Measurements from ENCODE around the gene HCN1. TPM values are rescaled to one million over a fixed set of nuclear protein-coding genes. Genes with fewer than 3 reads are reported as not detected.

Gene HCN1
- total RNA-seq, 2 donors from 2014 or later: 4.4 to 5.5 TPM

DNA sequence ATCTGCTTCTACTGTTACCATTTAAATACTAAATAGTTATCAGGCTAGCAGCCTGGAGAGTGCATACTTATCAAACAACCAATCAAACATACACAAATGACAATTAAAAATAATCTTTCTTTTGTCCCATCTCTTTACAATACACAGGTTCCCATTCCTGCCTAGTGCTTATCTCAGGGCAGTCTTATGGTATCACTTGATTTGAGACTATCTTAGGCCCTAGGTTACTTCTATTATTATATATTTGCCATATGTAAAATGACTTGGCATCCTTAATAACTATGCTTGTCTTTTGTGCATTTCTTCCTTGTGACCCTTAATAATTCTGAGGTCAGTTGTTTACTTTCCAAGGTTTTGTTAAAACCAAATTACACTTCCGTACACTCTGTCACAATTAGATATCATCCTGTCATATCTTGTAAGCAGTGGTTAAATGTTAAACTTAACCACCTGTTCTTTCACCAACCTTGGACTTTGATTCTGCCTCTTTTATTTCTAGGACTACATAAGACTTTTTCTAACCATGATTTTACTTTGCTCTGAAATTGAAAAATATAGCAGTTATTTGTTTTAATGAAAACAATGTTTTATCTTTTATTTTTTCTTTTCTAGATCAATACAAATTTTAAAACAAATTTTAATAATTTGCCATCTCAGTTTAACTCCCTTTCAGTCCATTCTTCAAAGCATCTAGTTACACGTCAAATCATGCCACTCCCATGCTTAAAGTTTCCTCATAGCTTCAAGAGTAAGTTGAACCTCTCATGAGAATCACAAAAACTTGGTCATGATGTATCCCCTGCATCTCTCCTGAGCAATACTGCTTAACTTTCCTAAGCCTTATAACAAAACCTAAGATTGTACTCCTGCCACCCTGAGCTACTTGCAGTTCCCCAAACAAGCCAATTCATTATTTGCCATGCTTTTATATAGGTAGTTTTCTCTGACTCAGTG is 281.3 kb downstream of the HCN1 start:
- no peaks in the 10 kb centered on the region for H3K27me3 ChIP-seq
- no peaks in the 10 kb centered on the region for H3K36me3 ChIP-seq
- no peaks in the 10 kb centered on the region for H3K4me1 ChIP-seq
- H3K9me3 ChIP-seq: no peaks in the 10 kb centered on the region
- H3K27ac ChIP-seq: no peak overlapping the region
- H3K4me3 ChIP-seq: no peak overlapping the region
- DNase-seq (ENCODE audit: low spot score): no peak
- TF ChIP-seq, protein P1, sequence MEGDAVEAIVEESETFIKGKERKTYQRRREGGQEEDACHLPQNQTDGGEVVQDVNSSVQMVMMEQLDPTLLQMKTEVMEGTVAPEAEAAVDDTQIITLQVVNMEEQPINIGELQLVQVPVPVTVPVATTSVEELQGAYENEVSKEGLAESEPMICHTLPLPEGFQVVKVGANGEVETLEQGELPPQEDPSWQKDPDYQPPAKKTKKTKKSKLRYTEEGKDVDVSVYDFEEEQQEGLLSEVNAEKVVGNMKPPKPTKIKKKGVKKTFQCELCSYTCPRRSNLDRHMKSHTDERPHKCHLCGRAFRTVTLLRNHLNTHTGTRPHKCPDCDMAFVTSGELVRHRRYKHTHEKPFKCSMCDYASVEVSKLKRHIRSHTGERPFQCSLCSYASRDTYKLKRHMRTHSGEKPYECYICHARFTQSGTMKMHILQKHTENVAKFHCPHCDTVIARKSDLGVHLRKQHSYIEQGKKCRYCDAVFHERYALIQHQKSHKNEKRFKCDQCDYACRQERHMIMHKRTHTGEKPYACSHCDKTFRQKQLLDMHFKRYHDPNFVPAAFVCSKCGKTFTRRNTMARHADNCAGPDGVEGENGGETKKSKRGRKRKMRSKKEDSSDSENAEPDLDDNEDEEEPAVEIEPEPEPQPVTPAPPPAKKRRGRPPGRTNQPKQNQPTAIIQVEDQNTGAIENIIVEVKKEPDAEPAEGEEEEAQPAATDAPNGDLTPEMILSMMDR (IDR thresholded peaks at IDR 0.05): no peak

DNA sequence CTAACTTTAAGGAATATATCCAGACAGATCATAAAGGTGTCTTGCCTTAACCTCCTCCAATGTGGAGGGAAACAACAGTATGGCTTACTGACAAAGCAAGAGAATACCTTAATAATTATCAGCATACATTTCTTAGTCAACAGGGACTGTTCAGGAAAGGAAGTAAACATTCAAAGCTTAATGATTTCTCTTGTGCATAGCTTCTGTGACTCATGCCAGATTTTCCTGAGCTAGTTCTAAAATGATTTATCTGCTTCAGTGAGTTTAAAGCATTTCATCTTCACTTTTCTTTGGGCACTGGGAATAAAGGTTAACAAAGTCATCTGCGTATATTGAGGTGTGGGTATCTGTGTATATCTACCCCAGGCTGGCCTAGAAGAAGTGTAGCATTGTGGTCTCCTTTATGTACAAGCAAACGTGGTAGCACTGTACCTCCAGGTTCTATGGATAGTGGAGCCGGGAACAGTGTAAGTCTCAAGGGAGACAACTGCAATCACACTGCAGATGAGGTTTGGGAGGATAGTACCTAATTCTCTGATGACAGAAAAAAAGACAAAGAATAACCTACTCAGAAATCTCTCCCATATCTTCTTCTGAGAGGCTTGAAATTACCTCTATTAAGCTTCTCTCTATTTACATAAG is 284.1 kb downstream of the HCN1 start:
- Histone ChIP-seq H3K27ac (no peak overlapping the region), H3K27me3 (no peaks in the 10 kb centered on the region), H3K4me1 (no peaks in the 10 kb centered on the region), H3K4me3 (no peak overlapping the region), H3K36me3 (no peaks in the 10 kb centered on the region), H3K9me3 (no peaks in the 10 kb centered on the region)
- TF ChIP-seq, protein P1 (IDR thresholded peaks at IDR 0.05): no peak
- DNase-seq (ENCODE audit: low spot score): no peak

DNA sequence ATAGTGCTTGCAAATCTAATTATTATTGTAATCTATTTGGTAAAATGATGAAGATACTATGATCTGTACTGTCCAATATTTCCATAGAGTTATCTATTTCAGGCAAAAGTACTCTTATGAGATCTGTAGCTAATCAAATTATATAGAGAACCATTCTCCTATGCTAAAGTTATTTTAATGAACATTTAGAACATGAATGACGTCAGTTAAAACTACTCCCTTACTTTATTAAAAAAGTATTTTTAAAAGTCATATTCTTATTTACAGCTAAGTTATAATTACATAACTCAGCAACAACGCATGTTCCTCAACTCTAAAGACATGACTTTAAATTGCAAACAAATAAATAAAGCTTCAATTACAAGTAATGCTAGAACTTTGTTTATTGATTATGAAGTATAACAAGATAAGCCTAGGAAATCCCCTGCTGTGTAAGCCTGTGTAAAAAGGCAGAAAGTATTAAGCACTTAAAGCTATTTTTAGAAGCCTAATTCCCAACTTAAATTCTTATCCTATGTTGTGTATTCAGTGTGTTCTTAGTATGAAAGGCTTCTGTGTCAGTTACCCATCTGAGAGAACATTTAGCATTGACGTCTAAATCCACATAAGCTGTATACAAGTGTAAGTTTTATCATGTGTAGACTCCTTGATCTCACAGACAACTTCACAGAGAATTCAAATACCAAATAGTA is 285.7 kb downstream of the HCN1 start:
- Histone ChIP-seq H3K27ac (no peak overlapping the region), H3K36me3 (no peaks in the 10 kb centered on the region), H3K4me1 (no peaks in the 10 kb centered on the region), H3K4me3 (no peak overlapping the region), H3K9me3 (no peaks in the 10 kb centered on the region), H3K27me3 (no peaks in the 10 kb centered on the region)
- DNase-seq (ENCODE audit: low spot score): no peak
- TF ChIP-seq, protein P1 (IDR thresholded peaks at IDR 0.05): no peak

DNA sequence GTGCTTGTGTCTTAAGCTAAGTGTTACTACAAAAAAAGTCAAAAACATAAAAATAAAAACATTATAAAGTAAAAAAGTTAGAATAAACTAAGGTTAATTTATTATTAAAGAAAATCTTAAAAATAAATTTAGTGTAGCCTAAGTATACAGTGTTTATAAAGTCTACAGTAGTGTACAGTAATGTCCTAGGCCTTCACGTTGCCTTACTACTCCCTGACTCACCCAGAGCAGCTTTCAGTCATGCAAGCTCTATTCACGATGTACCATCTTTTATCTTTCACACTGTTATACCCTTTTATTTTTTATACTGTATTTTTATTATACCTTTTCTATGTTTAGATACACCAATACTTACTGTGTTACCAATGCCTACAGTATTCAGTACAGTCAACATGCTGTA is 288.1 kb downstream of the HCN1 start:
- Histone ChIP-seq H3K4me1 (no peaks in the 10 kb centered on the region), H3K4me3 (no peak overlapping the region), H3K36me3 (no peaks in the 10 kb centered on the region), H3K9me3 (no peaks in the 10 kb centered on the region), H3K27ac (no peak overlapping the region), H3K27me3 (no peaks in the 10 kb centered on the region)
- DNase-seq (ENCODE audit: low spot score): no peak
- TF ChIP-seq, protein P1 (IDR thresholded peaks at IDR 0.05): no peak

DNA sequence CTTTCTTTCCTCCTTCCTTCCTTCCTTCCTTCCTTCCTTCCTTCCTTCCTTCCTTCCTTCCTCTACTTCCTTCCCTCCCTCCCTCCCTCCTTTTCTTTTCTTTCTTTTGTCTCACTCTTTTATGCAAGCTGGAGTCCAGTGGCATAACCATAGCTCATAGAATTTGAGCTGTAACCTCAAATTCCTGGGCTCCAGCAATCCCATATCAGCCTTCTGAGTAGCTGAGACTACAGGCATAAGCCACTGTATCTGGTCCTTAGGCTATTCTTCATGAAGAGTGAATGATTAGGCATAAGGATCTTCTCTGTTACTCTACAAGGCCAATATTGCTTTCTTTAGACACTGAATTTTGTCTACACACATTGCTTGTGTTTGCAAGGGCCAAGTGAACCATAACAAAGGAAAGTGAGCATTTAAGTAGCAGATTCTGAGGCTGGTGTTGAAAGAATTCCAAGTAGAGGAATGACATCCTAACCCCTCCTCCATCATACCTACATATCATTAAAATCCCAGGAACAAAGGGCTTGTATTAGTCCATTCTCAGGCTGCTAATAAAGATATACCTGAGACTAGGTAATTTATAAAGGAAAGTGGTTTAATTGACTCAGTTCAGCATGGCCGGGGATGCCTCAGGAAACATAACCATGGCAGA is 293.2 kb downstream of the HCN1 start:
- no peak for DNase-seq (ENCODE audit: low spot score)
- Histone ChIP-seq H3K4me1 (no peaks in the 10 kb centered on the region), H3K4me3 (no peak overlapping the region), H3K27me3 (no peaks in the 10 kb centered on the region), H3K9me3 (no peaks in the 10 kb centered on the region), H3K27ac (no peak overlapping the region), H3K36me3 (no peaks in the 10 kb centered on the region)
- TF ChIP-seq, protein P1 (IDR thresholded peaks at IDR 0.05): no peak

All from right atrium auricular region (tissue), 2 donors.